ENCODE results near the gene BTBD18.
"Not testable (repeated sequence)": the region's sequence is repeated elsewhere in the genome, so short reads cannot be mapped to it uniquely, and the experiment has no call there.

BTBD18 gene

GRCh38 chr11:57728829-57729228 is 22.8 kb downstream of the BTBD18 start:
- no peaks in the 10 kb centered on the region for H3K27me3 ChIP-seq (ENCODE audit: control insufficient read depth, insufficient read depth, low read length)
- peak overlapping the region; percentile 7 for H3K27ac ChIP-seq (ENCODE audit: low read depth, low read length)
- no peak overlapping the region for H3K9ac ChIP-seq (ENCODE audit: low read depth, low read length)
- peaks cover 14% of the 10 kb centered on the region for H3K4me1 ChIP-seq (ENCODE audit: control insufficient read depth, insufficient read depth, low read length)
- no peak overlapping the region for H3K4me3 ChIP-seq (ENCODE audit: low read depth, low read length)
- H3K9me3 ChIP-seq (ENCODE audit: control insufficient read depth, insufficient read depth, low read length): no peaks in the 10 kb centered on the region
- H3K36me3 ChIP-seq (ENCODE audit: control insufficient read depth, insufficient read depth, low read length): peaks cover 11% of the 10 kb centered on the region

- H3K27ac ChIP-seq (ENCODE audit: low read depth, low read length): peak overlapping the region; percentile 17
- peaks cover 14% of the 10 kb centered on the region for H3K36me3 ChIP-seq (ENCODE audit: control insufficient read depth, insufficient read depth, low read length)
- no peak overlapping the region for H3K4me3 ChIP-seq (ENCODE audit: low read depth, low read length)
- H3K27me3 ChIP-seq (ENCODE audit: control insufficient read depth, insufficient read depth, low read length): no peaks in the 10 kb centered on the region
- no peak overlapping the region for H3K9ac ChIP-seq (ENCODE audit: low read depth, low read length)
- H3K4me1 ChIP-seq (ENCODE audit: control insufficient read depth, insufficient read depth, low read length): peaks cover 14% of the 10 kb centered on the region
- no peaks in the 10 kb centered on the region for H3K9me3 ChIP-seq (ENCODE audit: control insufficient read depth, insufficient read depth, low read length)
Observed at GRCh38 chr11:57727185-57727584, 24.4 kb downstream of the BTBD18 start.

DNA sequence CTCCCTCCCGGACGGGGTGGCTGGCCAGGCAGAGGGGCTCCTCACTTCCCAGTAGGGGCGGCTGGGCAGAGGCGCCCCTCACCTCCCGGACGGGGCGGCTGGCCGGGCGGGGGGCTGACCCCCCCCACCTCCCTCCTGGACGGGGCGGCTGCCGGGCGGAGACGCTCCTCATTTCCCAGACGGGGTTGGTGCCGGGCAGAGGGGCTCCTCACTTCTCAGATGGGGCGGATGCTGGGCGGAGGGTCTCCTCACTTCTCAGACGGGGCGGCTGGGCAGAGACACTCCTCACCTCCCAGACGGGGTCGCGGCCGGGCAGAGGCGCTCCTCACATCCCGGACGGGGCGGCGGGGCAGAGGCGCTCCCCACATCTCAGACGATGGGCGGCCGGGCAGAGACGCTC is 34.9 kb downstream of the BTBD18 start:
- not testable (repeated sequence) for H3K27ac ChIP-seq (ENCODE audit: low read depth, low read length); H3K4me1 ChIP-seq (ENCODE audit: control insufficient read depth, insufficient read depth, low read length)

GRCh38 chr11:57713835-57714234 is 37.8 kb downstream of the BTBD18 start:
- H3K27ac ChIP-seq (ENCODE audit: low read depth, low read length): no peak overlapping the region

More for the DNA sequence above, 34.9 kb downstream of the BTBD18 start:
- not testable (repeated sequence) for H3K9ac ChIP-seq (ENCODE audit: low read depth, low read length); H3K4me3 ChIP-seq (ENCODE audit: low read depth, low read length); H3K9me3 ChIP-seq (ENCODE audit: control insufficient read depth, insufficient read depth, low read length); H3K27me3 ChIP-seq (ENCODE audit: control insufficient read depth, insufficient read depth, low read length)
- H3K36me3 ChIP-seq (ENCODE audit: control insufficient read depth, insufficient read depth, low read length): peaks cover 26% of the 10 kb centered on the region

GRCh38 chr11:57712256-57713150 is 39.1 kb downstream of the BTBD18 start, which contains the start of gene TMX2:
TMX2 (plus strand) TSS chr11:57712593; CDS start chr11:57712619, 26 bp downstream.
- H3K9me3 ChIP-seq (ENCODE audit: control insufficient read depth, insufficient read depth, low read length): no peaks in the 10 kb centered on the region
- H3K27me3 ChIP-seq (ENCODE audit: control insufficient read depth, insufficient read depth, low read length): no peaks in the 10 kb centered on the region
- H3K36me3 ChIP-seq (ENCODE audit: control insufficient read depth, insufficient read depth, low read length): 0 out of 2 replicates have a peak, but pooled peaks cover 12% of the 10 kb centered on the region
- H3K4me3 ChIP-seq (ENCODE audit: low read depth, low read length): peak within 1 kb of the TSS; percentile 97
- peaks cover 8% of the 10 kb centered on the region for H3K4me1 ChIP-seq (ENCODE audit: control insufficient read depth, insufficient read depth, low read length)
- H3K9ac ChIP-seq (ENCODE audit: low read depth, low read length): peak within 1 kb of the TSS; percentile 94
- H3K27ac ChIP-seq (ENCODE audit: low read depth, low read length): peak within 1 kb of the TSS; percentile 97

More at GRCh38 chr11:57713835-57714234, 37.8 kb downstream of the BTBD18 start:
- Histone ChIP-seq H3K9ac (ENCODE audit: low read depth, low read length) (no peak overlapping the region; the same call in 1 of the 2 replicates), H3K36me3 (ENCODE audit: control insufficient read depth, insufficient read depth, low read length) (peaks cover 16% of the 10 kb centered on the region), H3K4me1 (ENCODE audit: control insufficient read depth, insufficient read depth, low read length) (peaks cover 8% of the 10 kb centered on the region), H3K4me3 (ENCODE audit: low read depth, low read length) (peak overlapping the region; percentile 97), H3K27me3 (ENCODE audit: control insufficient read depth, insufficient read depth, low read length) (no peaks in the 10 kb centered on the region), H3K9me3 (ENCODE audit: control insufficient read depth, insufficient read depth, low read length) (0 out of 2 replicates have a peak, but pooled peaks cover 4% of the 10 kb centered on the region)

- peak within 1 kb of the TSS; percentile 97 for H3K27ac ChIP-seq (ENCODE audit: low read depth, low read length)
Observed at GRCh38 chr11:57711414-57712255, 40.0 kb downstream of the BTBD18 start, which contains the start of gene MED19. MED19 (minus strand) TSS chr11:57712215; CDS start chr11:57712179, 36 bp downstream.

GRCh38 chr11:57709802-57710367 is 41.7 kb downstream of the BTBD18 start:
- H3K27me3 ChIP-seq (ENCODE audit: control insufficient read depth, insufficient read depth, low read length): no peaks in the 10 kb centered on the region
- no peak overlapping the region for H3K27ac ChIP-seq (ENCODE audit: low read depth, low read length)
- H3K36me3 ChIP-seq (ENCODE audit: control insufficient read depth, insufficient read depth, low read length): peaks cover 17% of the 10 kb centered on the region; the same call in 1 of the 2 replicates
- no peak overlapping the region for H3K4me3 ChIP-seq (ENCODE audit: low read depth, low read length)
- H3K4me1 ChIP-seq (ENCODE audit: control insufficient read depth, insufficient read depth, low read length): peaks cover 8% of the 10 kb centered on the region
- no peak overlapping the region for H3K9ac ChIP-seq (ENCODE audit: low read depth, low read length)
- H3K9me3 ChIP-seq (ENCODE audit: control insufficient read depth, insufficient read depth, low read length): no peaks in the 10 kb centered on the region

More at GRCh38 chr11:57711414-57712255, 40.0 kb downstream of the BTBD18 start, which contains the start of gene MED19:
- H3K9ac ChIP-seq (ENCODE audit: low read depth, low read length): peak within 1 kb of the TSS; percentile 94
- no peaks in the 10 kb centered on the region for H3K27me3 ChIP-seq (ENCODE audit: control insufficient read depth, insufficient read depth, low read length)
- no peaks in the 10 kb centered on the region for H3K9me3 ChIP-seq (ENCODE audit: control insufficient read depth, insufficient read depth, low read length)
- H3K4me1 ChIP-seq (ENCODE audit: control insufficient read depth, insufficient read depth, low read length): peaks cover 8% of the 10 kb centered on the region
- 0 out of 2 replicates have a peak, but pooled peaks cover 14% of the 10 kb centered on the region for H3K36me3 ChIP-seq (ENCODE audit: control insufficient read depth, insufficient read depth, low read length)
- peak within 1 kb of the TSS; percentile 97 for H3K4me3 ChIP-seq (ENCODE audit: low read depth, low read length)

- peaks cover 54% of the 10 kb centered on the region for H3K36me3 ChIP-seq (ENCODE audit: control insufficient read depth, insufficient read depth, low read length)
- not testable (repeated sequence) for H3K27me3 ChIP-seq (ENCODE audit: control insufficient read depth, insufficient read depth, low read length); H3K4me1 ChIP-seq (ENCODE audit: control insufficient read depth, insufficient read depth, low read length); H3K9ac ChIP-seq (ENCODE audit: low read depth, low read length); H3K4me3 ChIP-seq (ENCODE audit: low read depth, low read length); H3K9me3 ChIP-seq (ENCODE audit: control insufficient read depth, insufficient read depth, low read length); H3K27ac ChIP-seq (ENCODE audit: low read depth, low read length)
Observed at GRCh38 chr11:57705432-57705831, 46.2 kb downstream of the BTBD18 start.

DNA sequence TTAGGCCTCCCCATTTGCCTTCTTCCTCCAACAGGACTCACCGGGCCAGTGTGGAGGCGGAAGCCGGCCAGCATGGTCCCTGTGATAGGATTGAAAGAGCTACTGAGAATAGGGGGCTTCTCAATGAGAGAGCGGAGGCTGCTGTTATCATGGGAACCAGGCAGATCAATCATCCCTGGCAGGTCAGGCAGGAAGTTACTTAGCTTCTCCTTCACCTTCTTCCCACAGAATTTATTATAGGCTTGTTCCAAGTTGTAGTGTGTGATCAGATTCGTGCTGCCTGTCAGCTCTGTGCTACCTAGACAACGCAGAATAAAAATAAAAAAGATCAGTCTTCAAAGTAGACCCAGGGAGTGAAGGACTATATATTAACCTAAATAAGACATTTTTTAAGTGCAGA is 46.7 kb downstream of the BTBD18 start:
- no peaks in the 10 kb centered on the region for H3K27me3 ChIP-seq (ENCODE audit: control insufficient read depth, insufficient read depth, low read length)
- no peak overlapping the region for H3K27ac ChIP-seq (ENCODE audit: low read depth, low read length)
- H3K9me3 ChIP-seq (ENCODE audit: control insufficient read depth, insufficient read depth, low read length): no peaks in the 10 kb centered on the region
- H3K4me1 ChIP-seq (ENCODE audit: control insufficient read depth, insufficient read depth, low read length): no peaks in the 10 kb centered on the region
- H3K4me3 ChIP-seq (ENCODE audit: low read depth, low read length): no peak overlapping the region
- peaks cover 57% of the 10 kb centered on the region for H3K36me3 ChIP-seq (ENCODE audit: control insufficient read depth, insufficient read depth, low read length)
- H3K9ac ChIP-seq (ENCODE audit: low read depth, low read length): no peak overlapping the region

GRCh38 chr11:57703341-57703740 is 48.3 kb downstream of the BTBD18 start:
- Histone ChIP-seq H3K9me3 (ENCODE audit: control insufficient read depth, insufficient read depth, low read length) (no peaks in the 10 kb centered on the region), H3K36me3 (ENCODE audit: control insufficient read depth, insufficient read depth, low read length) (peaks cover 67% of the 10 kb centered on the region), H3K27ac (ENCODE audit: low read depth, low read length) (no peak overlapping the region), H3K27me3 (ENCODE audit: control insufficient read depth, insufficient read depth, low read length) (no peaks in the 10 kb centered on the region), H3K9ac (ENCODE audit: low read depth, low read length) (no peak overlapping the region), H3K4me1 (ENCODE audit: control insufficient read depth, insufficient read depth, low read length) (no peaks in the 10 kb centered on the region), H3K4me3 (ENCODE audit: low read depth, low read length) (no peak overlapping the region)
